Body of pancreas (tissue), 4 donors: ENCODE results near the gene PBRM1. TPM values are rescaled to one million over a fixed set of nuclear protein-coding genes. Genes with fewer than 3 reads are reported as not detected.

Experiments
- ATAC-seq: fragments of 150-250 bp; one replicate; pipeline ENCODE4 v1.9.1; 2016
- DNase-seq, 4 donors: peaks; one replicate each; pipeline ENCODE4 v3.0.0-alpha.2; 2019
- H3K27ac ChIP-seq, 4 donors: fragments of 200-600 bp; sonication (generic); 1 replicate in 3 of 4; 2 replicates in 1 of 4; pipeline versions ENCODE4 v1.5.1 to v1.6.1; 2016 to 2019; ENCODE audit warnings: mild to moderate bottlenecking in 1 of 4, mixed read lengths in 1 of 4, moderate library complexity in 1 of 4
- H3K27me3 ChIP-seq, 2 donors: fragments of 200-600 bp; sonication (generic); one replicate each; pipeline ENCODE4 v1.6.0; 2016; ENCODE audit warnings: mild to moderate bottlenecking in 1 of 2
- H3K36me3 ChIP-seq, 2 donors: fragments of 200-600 bp; sonication (generic); replicated peaks in 1 of 2; 2 replicates each; pipeline ENCODE4 v1.5.1; 2016; ENCODE audit warnings: low read depth in 2 of 2; ENCODE audit not compliant: insufficient read depth in 1 of 2
- H3K4me1 ChIP-seq: fragments of 200-600 bp; sonication (generic); one replicate; pipeline ENCODE4 v1.6.0; 2016
- H3K4me3 ChIP-seq, 2 donors: fragments of 200-600 bp; sonication (generic); 1 replicate in 1 of 2; 2 replicates in 1 of 2; pipeline ENCODE4 v1.5.1; 2016 to 2019
- H3K9me3 ChIP-seq, 3 donors: fragments of 200-600 bp; sonication (generic); 1 replicate in 2 of 3; 2 replicates in 1 of 3; pipeline ENCODE4 v1.5.1; 2016
- CTCF ChIP-seq, 7 experiments: fragments of 450-650 bp in 4 of 7; fragments of 200-600 bp in 3 of 7; sonication (generic) in 3 of 7; IDR thresholded peaks; one replicate each; pipeline ENCODE4 v1.5.1; 2016 to 2019; ENCODE audit warnings: antibody characterized with exemption in 7 of 7
- POLR2A ChIP-seq, 3 donors: fragments of 450-650 bp; IDR thresholded peaks; one replicate each; pipeline ENCODE4 v1.6.1; 2016; ENCODE audit warnings: antibody characterized with exemption in 3 of 3, mild to moderate bottlenecking in 2 of 3
- WGBS, 2 donors: methylation state at CpG; one replicate each; pipeline ENCODE4 v1.1.5; 2017; 5-methylcytosine and 5-hydroxymethylcytosine counted together
- intact Hi-C: fragments of 100-400 bp; cut with DNase I; formaldehyde crosslinking; loops from one replicate; pipeline ENCODE4 v1.15.1; 2023
- total RNA-seq, 2 donors: library from RNA; depleted of rRNA; stranded (reverse); fragments of >200 nt; gene quantifications; one replicate each; pipeline ENCODE4 v1.1.0, GENCODE V29; 2016

The PBRM1 gene
- total RNA-seq, 2 donors from 2014 or later, result 62.3 to 72.8 TPM

- Histone ChIP-seq H3K27ac (no peak overlapping the region), H3K4me3 (no peak overlapping the region), H3K4me1 (peaks cover 3% of the 10 kb centered on the region), H3K27me3 (no peaks in the 10 kb centered on the region), H3K9me3 (no peaks in the 10 kb centered on the region), H3K36me3 (peaks cover 11 to 38% of the 10 kb centered on the region in 2 donors)
- DNase-seq (no peak), ATAC-seq (no peak)
- intact Hi-C loops, result no loop called here
- 74 to 76% methylated on average over 4 of the region's 4 CpGs for WGBS, 2 donors
- TF ChIP-seq CTCF (IDR thresholded peaks at IDR 0.05) (no peak), POLR2A (IDR thresholded peaks at IDR 0.05) (no peak)
These were observed 10.3 kb upstream of the PBRM1 start for GRCh38 chr3:52695798-52696671.

GRCh38 chr3:52694528-52695189 lies 8.9 kb upstream of the PBRM1 start:
- H3K4me3 ChIP-seq, result no peak overlapping the region
- H3K36me3 ChIP-seq, result peaks cover 21 to 43% of the 10 kb centered on the region in 2 donors
- WGBS, 2 donors, result 45 to 60% methylated on average over 7 of the region's 7 CpGs
- DNase-seq (no peak), ATAC-seq (no peak)
- no peaks in the 10 kb centered on the region for H3K9me3 ChIP-seq
- intact Hi-C loops, result no loop called here
- H3K4me1 ChIP-seq, result peaks cover 6% of the 10 kb centered on the region
- no peak overlapping the region for H3K27ac ChIP-seq
- TF ChIP-seq POLR2A (IDR thresholded peaks at IDR 0.05), result no peak
- TF ChIP-seq CTCF (IDR thresholded peaks at IDR 0.05), result no peak
- H3K27me3 ChIP-seq, result no peaks in the 10 kb centered on the region

GRCh38 chr3:52693071-52693470 lies 7.4 kb upstream of the PBRM1 start:
- ATAC-seq (no peak), DNase-seq (no peak)
- no peak for TF ChIP-seq CTCF (IDR thresholded peaks at IDR 0.05)
- TF ChIP-seq POLR2A (IDR thresholded peaks at IDR 0.05), result no peak
- intact Hi-C loops, result no loop called here
- Histone ChIP-seq H3K4me1 (peaks cover 21% of the 10 kb centered on the region), H3K27me3 (no peaks in the 10 kb centered on the region), H3K36me3 (peaks cover 28 to 52% of the 10 kb centered on the region in 2 donors), H3K27ac (no peak overlapping the region), H3K9me3 (no peaks in the 10 kb centered on the region), H3K4me3 (no peak overlapping the region)

- intact Hi-C loops, result no loop called here
- Histone ChIP-seq H3K27ac (no peak overlapping the region), H3K4me1 (peaks cover 38% of the 10 kb centered on the region), H3K27me3 (no peaks in the 10 kb centered on the region), H3K9me3 (no peaks in the 10 kb centered on the region), H3K4me3 (no peak overlapping the region), H3K36me3 (peaks cover 28 to 39% of the 10 kb centered on the region in 2 donors)
- ATAC-seq (no peak), DNase-seq (no peak)
- TF ChIP-seq CTCF (IDR thresholded peaks at IDR 0.05), result no peak
- TF ChIP-seq POLR2A (IDR thresholded peaks at IDR 0.05), result no peak
- WGBS, 2 donors, result 78% methylated on average over 2 of the region's 2 CpGs
These were observed 4.8 kb upstream of the PBRM1 start for GRCh38 chr3:52690560-52690959.
